Nephron (organoid): ENCODE data around the gene SUN2.
A peak's percentile ranks its signal among the peaks of the same experiment; 100 is the strongest.

Experiments used
- H3K27ac Mint-ChIP-seq, 3 experiments: 2 replicates each; pipeline ENCODE4 v1.8.0; 2020; ENCODE audit warnings: mixed read lengths in 3 of 3, mild to moderate bottlenecking in 2 of 3, moderate library complexity in 1 of 3
- H3K27me3 Mint-ChIP-seq: 2 replicates; pipeline ENCODE4 v1.8.0; 2021; ENCODE audit warnings: low read depth, mild to moderate bottlenecking, moderate library complexity, mixed read lengths
- H3K36me3 Mint-ChIP-seq: 2 replicates; pipeline ENCODE4 v1.8.0; 2020; ENCODE audit warnings: low read depth, mixed read lengths
- H3K4me1 Mint-ChIP-seq: 2 replicates; pipeline ENCODE4 v1.8.0; 2020; ENCODE audit warnings: mixed read lengths
- H3K4me3 Mint-ChIP-seq, 3 experiments: 2 replicates each; pipeline ENCODE4 v1.8.0; 2020; ENCODE audit warnings: mild to moderate bottlenecking in 3 of 3, mixed read lengths in 3 of 3, moderate library complexity in 2 of 3
- H3K9me3 Mint-ChIP-seq: 2 replicates; pipeline ENCODE4 v1.8.0; 2020; ENCODE audit warnings: mixed read lengths
- TF ChIP-seq, protein P1 (sequence below), 3 experiments: fragments of 200-600 bp; sonication (generic); IDR thresholded peaks; one replicate each; pipeline ENCODE4 v1.5.0; 2021; ENCODE audit warnings: antibody characterized with exemption in 3 of 3; ENCODE audit not compliant: unreplicated experiment in 3 of 3

SUN2 gene

DNA sequence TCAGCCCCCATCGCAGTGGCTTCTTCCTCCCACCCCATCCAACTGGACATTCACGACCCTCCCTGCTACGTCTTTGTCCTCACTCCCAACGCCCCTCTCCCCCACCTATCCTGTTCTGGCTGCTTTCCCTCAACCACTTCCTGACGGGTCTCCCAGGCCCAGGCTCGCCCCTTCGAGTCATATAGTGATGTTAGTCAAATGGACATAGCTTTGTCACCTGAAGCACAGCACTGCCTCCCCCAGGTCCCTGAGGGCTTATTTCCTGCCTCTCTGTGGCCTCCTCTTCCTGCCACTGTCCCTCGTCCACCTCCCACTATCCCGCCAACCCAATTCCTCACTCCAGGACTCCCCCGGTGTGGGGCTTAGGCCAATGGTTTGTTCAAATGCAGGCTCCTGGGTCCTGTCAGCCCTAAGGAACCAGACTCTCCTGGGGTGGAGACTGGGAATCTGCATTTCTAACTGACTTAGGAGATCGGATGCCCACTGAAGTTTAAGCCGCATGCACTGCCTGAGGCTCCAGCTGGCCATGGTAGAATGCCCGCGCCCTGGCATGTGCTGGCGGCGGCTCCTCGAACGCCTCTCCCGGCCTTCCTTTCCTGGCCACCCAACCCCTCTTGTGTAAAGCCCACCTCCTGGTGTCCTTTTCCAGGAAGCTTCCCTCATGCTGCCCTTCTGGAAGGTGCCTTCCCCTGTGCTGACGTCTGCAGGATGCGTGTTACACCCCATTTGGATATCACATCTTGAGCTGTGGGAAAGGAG, 18.3 kb downstream of the SUN2 start:
- Mint-ChIP-seq H3K36me3 (peaks cover 58% of the 10 kb centered on the region), H3K27me3 (no peaks in the 10 kb centered on the region), H3K4me1 (peaks cover 19% of the 10 kb centered on the region), H3K4me3 (no peak overlapping the region), H3K27ac (peak overlapping the region in 2 of 3 experiments; percentile 24 to 28), H3K9me3 (no peaks in the 10 kb centered on the region)
- TF ChIP-seq, protein P1, sequence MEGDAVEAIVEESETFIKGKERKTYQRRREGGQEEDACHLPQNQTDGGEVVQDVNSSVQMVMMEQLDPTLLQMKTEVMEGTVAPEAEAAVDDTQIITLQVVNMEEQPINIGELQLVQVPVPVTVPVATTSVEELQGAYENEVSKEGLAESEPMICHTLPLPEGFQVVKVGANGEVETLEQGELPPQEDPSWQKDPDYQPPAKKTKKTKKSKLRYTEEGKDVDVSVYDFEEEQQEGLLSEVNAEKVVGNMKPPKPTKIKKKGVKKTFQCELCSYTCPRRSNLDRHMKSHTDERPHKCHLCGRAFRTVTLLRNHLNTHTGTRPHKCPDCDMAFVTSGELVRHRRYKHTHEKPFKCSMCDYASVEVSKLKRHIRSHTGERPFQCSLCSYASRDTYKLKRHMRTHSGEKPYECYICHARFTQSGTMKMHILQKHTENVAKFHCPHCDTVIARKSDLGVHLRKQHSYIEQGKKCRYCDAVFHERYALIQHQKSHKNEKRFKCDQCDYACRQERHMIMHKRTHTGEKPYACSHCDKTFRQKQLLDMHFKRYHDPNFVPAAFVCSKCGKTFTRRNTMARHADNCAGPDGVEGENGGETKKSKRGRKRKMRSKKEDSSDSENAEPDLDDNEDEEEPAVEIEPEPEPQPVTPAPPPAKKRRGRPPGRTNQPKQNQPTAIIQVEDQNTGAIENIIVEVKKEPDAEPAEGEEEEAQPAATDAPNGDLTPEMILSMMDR (IDR thresholded peaks at IDR 0.05; ENCODE audit: unreplicated experiment in 3 of 3), result no peak

DNA sequence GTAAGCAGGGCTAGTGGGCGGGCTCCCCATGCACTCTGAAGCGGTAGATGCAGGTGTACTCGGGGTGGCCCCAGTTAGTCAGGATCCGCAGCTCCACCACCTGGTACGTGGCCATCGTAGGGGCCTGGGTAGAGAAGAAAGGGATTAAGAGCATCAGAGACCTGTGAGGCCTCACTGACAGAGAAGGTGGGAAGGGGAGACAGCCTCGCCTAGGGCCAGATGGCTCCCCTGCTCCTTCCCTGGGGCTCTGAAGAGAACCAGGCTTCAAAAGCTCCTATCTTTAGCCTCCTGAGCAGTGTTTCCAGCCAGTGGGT, 19.6 kb downstream of the SUN2 start:
- TF ChIP-seq, protein P1 (IDR thresholded peaks at IDR 0.05; ENCODE audit: unreplicated experiment in 3 of 3), result no peak
- Mint-ChIP-seq H3K4me1 (peaks cover 19% of the 10 kb centered on the region), H3K9me3 (no peaks in the 10 kb centered on the region), H3K27me3 (no peaks in the 10 kb centered on the region), H3K4me3 (no peak overlapping the region), H3K36me3 (peaks cover 48% of the 10 kb centered on the region), H3K27ac (no peak overlapping the region)

DNA sequence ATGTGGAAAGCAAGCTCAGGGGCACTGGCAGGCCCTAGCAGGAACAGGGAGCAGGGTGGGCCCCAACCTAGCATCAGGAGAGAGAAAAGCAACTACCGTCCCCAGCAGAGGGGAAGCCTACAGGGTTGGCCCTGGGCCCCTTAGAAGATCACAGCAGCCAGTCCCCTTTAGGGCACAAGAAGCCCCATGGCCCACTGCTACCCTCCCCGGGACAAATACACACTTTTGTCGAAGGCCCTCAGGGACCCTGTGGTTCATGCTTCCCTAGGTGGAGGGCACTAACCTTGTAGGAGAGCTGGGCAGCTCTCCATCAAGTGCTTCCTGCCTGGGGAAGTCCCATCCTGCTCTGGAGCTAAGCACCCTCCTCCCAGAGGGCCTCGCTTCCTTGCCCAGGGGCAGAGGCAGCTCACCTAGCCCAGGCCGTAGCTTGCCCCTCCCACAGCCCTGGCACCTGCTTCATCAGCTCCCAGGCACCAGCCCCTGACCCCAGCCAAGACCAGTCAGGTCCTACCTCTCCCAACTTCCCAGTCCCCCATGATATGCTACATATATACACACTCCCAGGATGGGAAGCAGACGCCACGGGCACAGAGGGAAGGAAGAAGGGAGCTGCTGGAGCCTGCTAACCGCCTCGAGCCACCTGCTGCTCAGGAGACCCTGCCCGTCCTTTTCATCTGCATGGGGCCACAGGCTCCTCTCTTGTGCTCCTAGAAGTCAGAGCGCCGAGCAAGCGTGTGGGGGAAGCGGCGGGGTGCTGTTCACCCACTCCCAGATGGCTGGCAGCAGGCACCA, 20.1 kb downstream of the SUN2 start:
- Mint-ChIP-seq H3K27me3 (no peaks in the 10 kb centered on the region), H3K27ac (no peak overlapping the region), H3K4me3 (no peak overlapping the region), H3K4me1 (peaks cover 19% of the 10 kb centered on the region), H3K36me3 (peaks cover 48% of the 10 kb centered on the region), H3K9me3 (no peaks in the 10 kb centered on the region)
- TF ChIP-seq, protein P1 (IDR thresholded peaks at IDR 0.05; ENCODE audit: unreplicated experiment in 3 of 3), result no peak

DNA sequence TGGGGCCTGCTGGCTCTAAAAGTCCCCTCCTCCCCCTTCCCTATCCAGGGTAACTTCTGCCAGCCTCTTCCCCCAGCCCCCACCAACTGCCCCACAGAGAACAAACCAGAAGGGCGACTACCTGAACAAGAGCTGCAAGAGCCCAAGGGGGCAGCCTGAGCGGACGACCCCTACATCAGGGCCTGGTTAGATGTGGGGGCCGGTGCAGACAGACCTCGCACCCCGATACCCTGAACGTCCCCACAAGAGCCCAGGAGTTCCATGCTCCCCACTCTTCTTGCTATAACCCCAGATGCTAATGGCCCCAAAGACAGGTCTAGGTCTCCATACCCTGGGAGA, 20.7 kb downstream of the SUN2 start:
- no peaks in the 10 kb centered on the region for H3K27me3 Mint-ChIP-seq
- H3K4me1 Mint-ChIP-seq, result peaks cover 19% of the 10 kb centered on the region
- peak overlapping the region in 1 of 3 experiments; percentile 19 for H3K27ac Mint-ChIP-seq
- TF ChIP-seq, protein P1 (IDR thresholded peaks at IDR 0.05; ENCODE audit: unreplicated experiment in 3 of 3), result no peak
- peaks cover 53% of the 10 kb centered on the region for H3K36me3 Mint-ChIP-seq
- no peak overlapping the region for H3K4me3 Mint-ChIP-seq
- H3K9me3 Mint-ChIP-seq, result no peaks in the 10 kb centered on the region

DNA sequence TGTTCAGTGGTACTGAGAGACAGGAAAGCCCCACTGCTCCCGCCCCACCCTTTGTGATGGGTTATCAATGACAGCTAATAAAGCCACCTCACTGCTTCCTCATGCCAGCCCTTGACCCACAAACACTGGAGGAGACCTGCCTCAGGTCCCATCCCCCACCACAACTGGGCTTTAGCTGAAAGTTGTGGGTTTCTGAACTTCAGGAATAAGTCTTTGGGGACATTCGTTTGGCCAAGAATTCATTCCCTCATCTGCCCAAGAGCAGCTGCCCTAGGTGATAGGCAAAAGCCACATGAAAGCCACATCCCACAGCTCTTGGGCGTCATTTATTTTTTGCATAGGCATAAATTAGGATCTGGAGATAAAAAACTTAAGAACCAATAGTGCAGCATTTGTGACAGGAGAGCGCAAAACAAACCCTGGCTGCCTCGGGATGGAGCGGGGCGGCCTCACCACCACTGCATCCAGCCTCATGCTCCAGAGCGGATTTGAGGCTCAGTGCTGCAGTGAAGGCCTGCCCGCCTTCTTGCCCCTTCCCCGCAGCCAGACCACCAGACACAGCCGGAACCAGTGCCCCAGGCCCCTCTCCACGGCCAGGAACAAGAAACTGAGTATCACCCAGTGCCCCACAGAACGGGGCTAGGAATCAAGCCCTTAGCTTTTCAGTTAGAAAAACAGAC, 21.2 kb downstream of the SUN2 start:
- Mint-ChIP-seq H3K27ac (peak overlapping the region; percentile 19 to 47 (median 41)), H3K27me3 (no peaks in the 10 kb centered on the region)

More for the DNA sequence above, 21.2 kb downstream of the SUN2 start:
- H3K4me3 Mint-ChIP-seq, result no peak overlapping the region
- H3K9me3 Mint-ChIP-seq, result no peaks in the 10 kb centered on the region
- TF ChIP-seq, protein P1 (IDR thresholded peaks at IDR 0.05; ENCODE audit: unreplicated experiment in 3 of 3), result no peak
- H3K36me3 Mint-ChIP-seq, result peaks cover 50% of the 10 kb centered on the region
- H3K4me1 Mint-ChIP-seq, result peaks cover 19% of the 10 kb centered on the region
